ENCODE measurements around the gene ABCC3.

The ABCC3 gene

GRCh38 chr17:50649042-50649908 is 14.6 kb downstream of the ABCC3 start:
- no peak for DNase-seq

GRCh38 chr17:50651661-50652060 is 17.0 kb downstream of the ABCC3 start:
- DNase-seq = no peak

DNA sequence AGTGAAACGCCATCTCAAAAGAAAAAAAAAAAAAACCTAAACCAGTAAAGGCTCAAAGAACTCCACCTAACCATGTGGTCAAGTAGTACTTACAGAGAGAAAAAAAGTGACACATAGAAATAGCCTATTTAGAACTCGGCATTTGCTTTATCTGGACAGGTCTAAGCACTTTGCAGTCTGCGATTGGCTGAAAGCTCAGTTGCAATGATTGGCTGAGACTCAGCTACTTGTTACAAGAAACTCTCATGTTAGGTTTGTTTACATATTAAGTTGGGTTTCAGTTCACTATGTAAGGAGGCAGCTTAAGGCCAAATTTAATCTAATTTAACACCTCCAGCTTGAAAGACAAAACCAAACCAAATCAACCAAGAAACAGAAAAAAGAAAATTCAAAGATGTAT is 19.1 kb downstream of the ABCC3 start:
- DNase-seq = no peak

GRCh38 chr17:50656509-50656908 is 21.8 kb downstream of the ABCC3 start:
- no peak for DNase-seq

DNA sequence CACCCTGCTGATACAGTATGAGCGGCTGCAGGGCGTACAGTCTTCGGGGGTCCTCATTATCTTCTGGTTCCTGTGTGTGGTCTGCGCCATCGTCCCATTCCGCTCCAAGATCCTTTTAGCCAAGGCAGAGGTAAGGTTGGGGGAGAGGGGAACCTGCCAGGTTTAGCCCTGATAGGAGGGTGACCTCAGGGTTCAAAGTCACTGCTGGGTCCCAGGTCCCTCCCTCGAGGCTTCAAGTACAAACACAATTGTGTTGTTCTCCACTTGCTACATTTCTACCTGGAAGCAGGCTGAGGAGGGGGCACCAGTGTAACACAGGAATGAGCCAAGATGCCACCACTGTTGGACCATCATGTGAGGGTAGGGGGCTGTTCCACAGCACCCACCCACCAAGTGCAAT is 22.4 kb downstream of the ABCC3 start:
- no peak for DNase-seq

- DNase-seq = no peak
Measured at GRCh38 chr17:50657627-50658026, 22.9 kb downstream of the ABCC3 start.

DNA sequence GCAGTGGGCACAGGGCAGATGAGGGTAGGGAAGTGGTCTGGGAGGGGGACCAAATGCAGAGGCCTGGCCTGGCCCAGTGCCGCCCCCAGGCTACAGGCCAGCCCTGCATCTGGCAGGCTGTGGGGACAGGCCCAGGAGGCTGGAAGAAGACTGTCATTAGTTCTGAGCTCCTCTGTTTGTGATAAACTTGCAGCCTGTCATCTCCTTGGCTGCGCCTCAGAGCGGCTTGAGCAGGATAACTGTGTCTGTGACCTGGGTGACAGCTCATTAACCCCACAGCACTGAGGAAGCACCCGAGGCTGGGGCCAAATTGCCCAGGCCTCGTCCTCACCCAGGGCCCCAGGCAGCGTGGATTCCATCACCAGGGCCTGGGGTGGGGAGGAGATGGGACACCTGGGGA is 23.9 kb downstream of the ABCC3 start:
- no peak for DNase-seq

DNA sequence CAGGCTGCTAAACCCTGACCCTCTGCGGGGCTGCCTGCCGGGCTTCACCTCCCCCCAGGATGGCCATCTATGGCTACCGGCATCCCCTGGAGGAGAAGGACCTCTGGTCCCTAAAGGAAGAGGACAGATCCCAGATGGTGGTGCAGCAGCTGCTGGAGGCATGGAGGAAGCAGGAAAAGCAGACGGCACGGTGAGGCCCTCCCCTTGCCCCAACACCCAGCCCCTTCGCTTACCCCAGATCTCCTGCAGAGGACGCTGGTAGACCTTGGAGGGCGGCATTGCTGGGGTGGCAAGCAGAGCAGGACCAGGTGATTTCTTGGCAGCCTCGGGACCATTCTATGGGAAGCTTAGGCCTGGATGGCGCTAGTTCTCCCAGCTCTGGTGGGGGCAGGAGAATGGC is 24.5 kb downstream of the ABCC3 start:
- no peak for DNase-seq

- DNase-seq = no peak
Measured at GRCh38 chr17:50660042-50660886, 25.6 kb downstream of the ABCC3 start.

DNA sequence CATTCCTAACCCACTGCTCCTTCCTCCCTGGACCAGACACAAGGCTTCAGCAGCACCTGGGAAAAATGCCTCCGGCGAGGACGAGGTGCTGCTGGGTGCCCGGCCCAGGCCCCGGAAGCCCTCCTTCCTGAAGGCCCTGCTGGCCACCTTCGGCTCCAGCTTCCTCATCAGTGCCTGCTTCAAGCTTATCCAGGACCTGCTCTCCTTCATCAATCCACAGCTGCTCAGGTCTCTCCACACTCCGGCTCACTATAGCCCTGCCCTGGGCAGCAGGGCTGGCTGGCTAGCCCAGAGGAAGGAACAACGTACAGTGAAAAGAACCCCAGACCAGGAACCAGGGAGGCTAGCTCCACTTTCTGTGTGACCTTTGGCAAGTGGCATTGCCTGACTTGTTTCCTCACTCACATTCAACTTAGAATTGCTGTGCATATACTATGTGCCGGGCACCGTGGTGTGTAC is 26.2 kb downstream of the ABCC3 start:
- no peak for DNase-seq

DNA sequence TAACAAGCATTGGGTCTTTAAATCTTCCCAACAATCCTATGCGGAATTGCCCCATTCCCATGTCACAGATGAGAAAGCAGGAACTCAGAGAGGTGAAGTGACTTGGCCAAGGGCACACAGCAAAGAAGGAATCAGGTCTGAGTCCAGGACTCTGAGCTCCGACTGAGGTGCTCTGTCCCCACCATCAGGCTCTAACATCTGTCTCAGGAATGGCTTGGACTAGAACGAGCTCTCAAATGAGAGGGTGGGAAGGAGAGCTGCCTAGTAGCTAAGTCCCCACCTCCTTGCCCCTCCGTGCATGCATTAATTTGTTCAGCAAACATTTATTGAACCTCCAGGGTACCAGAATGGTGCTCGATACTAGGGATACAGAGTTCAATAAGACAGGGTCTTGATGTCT is 26.7 kb downstream of the ABCC3 start:
- DNase-seq = no peak

DNA sequence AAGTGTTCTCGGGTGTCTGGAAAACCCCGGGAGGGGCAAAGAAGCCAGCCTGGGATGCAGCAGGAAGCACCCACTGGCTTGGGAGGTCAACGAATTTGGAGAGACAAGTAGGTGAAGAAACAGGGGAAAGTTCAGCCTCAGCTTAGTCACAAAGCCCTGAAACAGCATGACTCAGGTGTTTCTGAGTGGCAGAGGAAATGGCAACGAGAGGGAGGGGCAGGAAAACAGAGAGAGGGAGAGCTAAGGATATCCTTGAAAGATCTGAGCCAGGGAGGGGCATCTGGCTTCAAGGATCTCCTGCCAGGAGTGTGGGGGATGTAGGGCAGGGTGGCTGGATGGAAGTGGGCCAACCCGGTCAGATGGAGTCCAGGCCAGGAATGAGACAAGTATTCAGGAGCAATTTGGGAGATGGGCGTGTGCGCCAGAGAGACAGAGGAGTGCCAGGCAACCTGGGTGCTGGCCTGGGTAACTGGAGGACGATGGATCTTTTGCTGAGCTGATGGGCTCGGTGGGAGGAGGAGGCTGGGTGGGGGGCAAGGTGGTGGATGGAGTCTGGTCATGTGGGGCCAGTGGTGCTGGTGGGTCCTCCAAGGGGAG is 27.2 kb downstream of the ABCC3 start:
- DNase-seq = no peak

DNA sequence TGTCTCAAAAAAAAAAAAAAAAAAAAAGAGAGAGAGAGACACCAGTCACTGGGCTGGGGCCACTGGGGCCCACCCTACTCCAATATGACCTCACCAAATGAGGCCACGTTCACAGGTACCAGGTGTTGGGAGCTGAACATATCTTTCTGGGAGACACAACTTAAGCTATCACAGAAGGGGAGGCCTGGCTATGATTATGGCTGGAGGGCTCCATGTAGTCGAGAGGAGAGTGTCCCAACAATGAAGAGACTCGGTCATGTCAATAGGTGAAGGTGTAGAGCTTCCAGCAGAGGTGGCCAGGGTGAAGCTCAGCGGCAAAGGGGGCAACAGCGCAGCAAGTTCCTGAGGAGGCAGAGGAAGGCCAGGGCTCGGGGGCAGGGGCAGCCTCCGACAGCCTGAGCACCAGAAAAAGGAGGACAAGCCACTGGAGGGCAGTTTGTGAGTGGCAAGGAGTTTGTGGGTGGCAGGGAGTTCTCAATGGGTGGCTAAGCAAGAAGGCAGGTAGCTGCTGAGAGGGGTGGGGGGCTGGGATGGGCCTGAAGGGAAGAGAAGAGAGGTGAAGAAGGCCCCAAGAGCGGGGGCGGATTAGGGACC is 28.0 kb downstream of the ABCC3 start:
- no peak for DNase-seq

GRCh38 chr17:50663812-50664374 is 29.2 kb downstream of the ABCC3 start:
- no peak for DNase-seq

GRCh38 chr17:50664788-50665458 is 30.2 kb downstream of the ABCC3 start:
- DNase-seq = no peak

DNA sequence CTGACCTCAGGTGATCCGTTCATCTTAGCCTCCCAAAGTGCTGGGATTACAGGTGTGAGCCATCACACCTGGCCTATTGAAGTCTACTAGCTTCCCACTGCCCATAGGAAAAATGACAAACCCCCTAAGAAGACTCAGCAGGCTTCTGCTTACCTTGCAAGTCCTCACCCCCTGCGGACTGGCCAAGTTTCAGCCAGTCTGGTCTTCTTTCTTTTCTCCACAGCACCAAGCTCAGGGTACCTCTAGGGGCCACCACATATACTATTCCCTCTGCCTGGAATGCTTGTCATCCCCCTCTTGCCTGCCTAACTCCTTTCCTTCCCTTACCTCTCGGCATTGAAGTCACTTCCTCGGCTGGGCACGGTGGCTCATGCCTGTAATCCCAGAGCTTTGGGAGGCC is 31.2 kb downstream of the ABCC3 start:
- no peak for DNase-seq

- no peak for DNase-seq
Measured at GRCh38 chr17:50666316-50666715, 31.6 kb downstream of the ABCC3 start.

DNA sequence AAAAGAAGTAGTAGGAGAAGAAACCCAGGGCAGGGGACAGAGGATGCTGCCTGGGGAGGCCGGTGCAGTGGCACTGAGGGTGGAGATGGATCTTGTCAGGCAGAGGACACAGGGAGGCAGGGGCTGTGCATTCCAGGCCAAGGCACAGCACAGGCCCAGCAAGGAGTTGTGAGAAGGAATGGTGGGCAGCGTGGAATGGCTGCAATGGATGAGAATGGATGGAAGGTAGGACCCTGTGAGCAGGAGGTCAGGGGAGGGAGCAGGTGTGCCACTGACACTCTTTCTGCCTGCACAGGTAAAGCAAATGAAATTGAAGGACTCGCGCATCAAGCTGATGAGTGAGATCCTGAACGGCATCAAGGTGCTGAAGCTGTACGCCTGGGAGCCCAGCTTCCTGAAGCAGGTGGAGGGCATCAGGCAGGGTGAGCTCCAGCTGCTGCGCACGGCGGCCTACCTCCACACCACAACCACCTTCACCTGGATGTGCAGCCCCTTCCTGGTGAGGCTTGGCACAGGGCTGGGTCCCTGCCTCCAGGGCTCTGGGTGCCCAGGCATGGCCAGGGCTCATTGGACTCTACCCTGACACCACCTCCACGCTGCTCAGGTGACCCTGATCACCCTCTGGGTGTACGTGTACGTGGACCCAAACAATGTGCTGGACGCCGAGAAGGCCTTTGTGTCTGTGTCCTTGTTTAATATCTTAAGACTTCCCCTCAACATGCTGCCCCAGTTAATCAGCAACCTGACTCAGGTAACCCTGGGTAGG is 32.8 kb downstream of the ABCC3 start:
- no peak for DNase-seq

GRCh38 chr17:50668025-50668837 is 33.5 kb downstream of the ABCC3 start:
- DNase-seq = no peak

- DNase-seq = no peak
Measured at GRCh38 chr17:50668838-50669581, 34.3 kb downstream of the ABCC3 start.

Data from right hindlimb (tissue), 1 donor.